PC-9 (cell line): ENCODE measurements around the gene TMOD3. TPM values are rescaled to one million over a fixed set of nuclear protein-coding genes. Genes with fewer than 3 reads are reported as not detected.
"Not testable (repeated sequence)": the region's sequence is repeated elsewhere in the genome, so short reads cannot be mapped to it uniquely, and the experiment has no call there.

ENCODE experiments used
- BruUV-seq: library from RNA; stranded (reverse); fragments of 400-500 nt; replicated peaks from 2 replicates; lab custom pipeline; 2021; lab: Mats Ljungman, UMichigan
- CTCF ChIA-PET: fragments of 300-600 bp; sonication (Branson Sonifier 250); formaldehyde crosslinking; loops from one replicate; lab custom pipeline; 2022; ENCODE audit warnings: antibody characterized with exemption; lab: Charles Lee
- POLR2A ChIA-PET: fragments of 300-600 bp; sonication (Branson Sonifier 250); formaldehyde crosslinking; loops from one replicate; lab custom pipeline; 2022; ENCODE audit warnings: antibody characterized with exemption; ENCODE audit not compliant: unreplicated experiment; lab: Charles Lee
- DNase-seq, 2 experiments: peaks; one replicate each; pipeline versions ENCODE4 v3.0.0 to v3.0.0-alpha.2; 2015 to 2022; ENCODE audit warnings: mixed read lengths in 1 of 2
- H2AFZ ChIP-seq: fragments of 200-600 bp; sonication (generic); 2 replicates; pipeline ENCODE4 v1.8.1; 2017; ENCODE audit warnings: antibody characterized with exemption
- H3F3A ChIP-seq: fragments of 200-600 bp; sonication (generic); 2 replicates; pipeline ENCODE4 v1.8.1; 2017; ENCODE audit warnings: antibody characterized with exemption, mild to moderate bottlenecking, low read depth; ENCODE audit not compliant: insufficient read depth
- H3K27ac ChIP-seq: fragments of 200-600 bp; sonication (generic); 2 replicates; pipeline ENCODE4 v1.6.1; 2016; ENCODE audit warnings: mixed run types
- H3K27me3 ChIP-seq: fragments of 200-600 bp; sonication (generic); 2 replicates; pipeline ENCODE4 v1.6.1; 2016; ENCODE audit warnings: low read depth, mixed run types; ENCODE audit not compliant: insufficient read depth
- H3K36me3 ChIP-seq: fragments of 200-600 bp; sonication (generic); 2 replicates; pipeline ENCODE4 v1.6.1; 2016; ENCODE audit warnings: low read depth, mixed run types
- H3K4me1 ChIP-seq: fragments of 200-600 bp; sonication (generic); replicated peaks from 2 replicates; pipeline ENCODE4 v1.6.1; 2016; ENCODE audit warnings: mixed run types; ENCODE audit not compliant: insufficient read depth
- H3K4me2 ChIP-seq: fragments of 200-600 bp; sonication (generic); 2 replicates; pipeline ENCODE4 v1.6.1; 2017; ENCODE audit warnings: mixed run types
- H3K4me3 ChIP-seq: fragments of 200-600 bp; sonication (generic); 2 replicates; pipeline ENCODE4 v1.6.1; 2016; ENCODE audit warnings: mixed run types
- H3K79me2 ChIP-seq: fragments of 200-600 bp; sonication (generic); 2 replicates; pipeline ENCODE4 v1.6.1; 2017; ENCODE audit warnings: low read depth, mixed run types
- H3K9me2 ChIP-seq: fragments of 200-600 bp; sonication (generic); 2 replicates; pipeline ENCODE4 v1.8.1; 2017; ENCODE audit warnings: mild to moderate bottlenecking; ENCODE audit not compliant: insufficient read depth
- H3K9me3 ChIP-seq: fragments of 200-600 bp; sonication (generic); 2 replicates; pipeline ENCODE4 v1.8.1; 2016; ENCODE audit warnings: low read depth; ENCODE audit not compliant: insufficient read depth
- H4K20me1 ChIP-seq: fragments of 200-600 bp; sonication (generic); 2 replicates; pipeline ENCODE4 v1.8.1; 2017; ENCODE audit not compliant: insufficient read depth
- EZH2 ChIP-seq: fragments of 200-600 bp; sonication (generic); IDR thresholded peaks from 2 replicates; pipeline ENCODE4 v1.8.0; 2017; ENCODE audit warnings: antibody characterized with exemption, low read depth
- intact Hi-C: fragments of 100-400 bp; cut with micrococcal nuclease; formaldehyde crosslinking; loops from one replicate; pipeline ENCODE4 v1.10.0; 2022; ENCODE audit not compliant: unreplicated experiment
- total RNA-seq: library from RNA; stranded (reverse); gene quantifications from 2 replicates; pipeline ENCODE4 v1.2.3, GENCODE V29; 2021
- TF ChIP-seq, protein P1 (sequence below): fragments of 200-600 bp; sonication (generic); conservative IDR thresholded peaks from 2 replicates; pipeline ENCODE4 v1.6.1; 2017; ENCODE audit warnings: mixed run types, antibody characterized with exemption, mild to moderate bottlenecking, moderate library complexity

TMOD3 gene
- total RNA-seq, 1 experiment from 2014 or later = 125 TPM

DNA sequence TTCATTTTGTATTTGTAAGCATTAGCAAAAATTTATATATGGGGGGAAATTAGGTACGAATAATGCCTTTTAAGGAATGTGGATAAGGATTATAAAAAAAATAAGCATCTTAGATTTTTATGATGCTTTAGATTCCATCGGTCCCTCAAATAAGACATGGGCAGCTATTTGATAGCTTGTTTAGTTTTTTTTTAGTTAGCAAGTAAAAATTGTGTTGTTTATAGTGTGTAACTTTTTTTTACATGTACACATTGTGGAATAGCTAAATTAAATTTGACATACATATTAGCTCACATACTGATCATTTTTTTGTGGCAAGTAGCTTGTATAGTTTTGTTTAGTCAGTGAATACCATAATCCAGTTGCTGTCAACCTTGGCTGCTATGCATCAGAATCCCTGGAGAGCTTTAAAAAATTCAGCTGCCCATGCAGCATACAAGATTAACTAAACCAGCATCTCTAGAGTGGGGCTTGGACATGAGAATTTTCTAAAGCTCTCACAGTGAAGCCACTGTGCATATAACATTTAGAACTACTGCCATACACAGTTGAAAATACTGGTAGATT, 53.9 kb downstream of the TMOD3 start:
- H3K9me3 ChIP-seq = no peaks in the 10 kb centered on the region
- intact Hi-C loops = no loop called here
- ChIA-PET POLR2A (interaction anchor here (0.6 to 0.7 kb wide), 2 partner anchors 10 to 53 kb away, joined by 5 to 6 read pairs; no protein-coding TSS in a partner anchor), CTCF (interaction anchor here (0.7 to 0.9 kb wide), 2 partner anchors 105 to 114 kb away, joined by 3 to 6 read pairs; no protein-coding TSS in a partner anchor)
- H2AFZ ChIP-seq = no peak overlapping the region
- DNase-seq = no peak
- H3K79me2 ChIP-seq = peaks cover 51% of the 10 kb centered on the region
- no peak overlapping the region for H3K27ac ChIP-seq
- TF ChIP-seq, protein P1, sequence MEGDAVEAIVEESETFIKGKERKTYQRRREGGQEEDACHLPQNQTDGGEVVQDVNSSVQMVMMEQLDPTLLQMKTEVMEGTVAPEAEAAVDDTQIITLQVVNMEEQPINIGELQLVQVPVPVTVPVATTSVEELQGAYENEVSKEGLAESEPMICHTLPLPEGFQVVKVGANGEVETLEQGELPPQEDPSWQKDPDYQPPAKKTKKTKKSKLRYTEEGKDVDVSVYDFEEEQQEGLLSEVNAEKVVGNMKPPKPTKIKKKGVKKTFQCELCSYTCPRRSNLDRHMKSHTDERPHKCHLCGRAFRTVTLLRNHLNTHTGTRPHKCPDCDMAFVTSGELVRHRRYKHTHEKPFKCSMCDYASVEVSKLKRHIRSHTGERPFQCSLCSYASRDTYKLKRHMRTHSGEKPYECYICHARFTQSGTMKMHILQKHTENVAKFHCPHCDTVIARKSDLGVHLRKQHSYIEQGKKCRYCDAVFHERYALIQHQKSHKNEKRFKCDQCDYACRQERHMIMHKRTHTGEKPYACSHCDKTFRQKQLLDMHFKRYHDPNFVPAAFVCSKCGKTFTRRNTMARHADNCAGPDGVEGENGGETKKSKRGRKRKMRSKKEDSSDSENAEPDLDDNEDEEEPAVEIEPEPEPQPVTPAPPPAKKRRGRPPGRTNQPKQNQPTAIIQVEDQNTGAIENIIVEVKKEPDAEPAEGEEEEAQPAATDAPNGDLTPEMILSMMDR = no peak
- no peak for TF ChIP-seq EZH2
- no peak overlapping the region for H3K4me2 ChIP-seq
- peaks cover 30% of the 10 kb centered on the region for H3F3A ChIP-seq
- peaks cover 22% of the 10 kb centered on the region for H3K4me1 ChIP-seq
- peaks cover 15% of the 10 kb centered on the region for H3K36me3 ChIP-seq
- no peak overlapping the region for H3K4me3 ChIP-seq
- no peaks in the 10 kb centered on the region for H3K9me2 ChIP-seq
- H3K27me3 ChIP-seq = no peaks in the 10 kb centered on the region
- peaks cover 4% of the 10 kb centered on the region; the same call in 1 of the 2 replicates for H4K20me1 ChIP-seq
- no TSS peak for BruUV-seq

DNA sequence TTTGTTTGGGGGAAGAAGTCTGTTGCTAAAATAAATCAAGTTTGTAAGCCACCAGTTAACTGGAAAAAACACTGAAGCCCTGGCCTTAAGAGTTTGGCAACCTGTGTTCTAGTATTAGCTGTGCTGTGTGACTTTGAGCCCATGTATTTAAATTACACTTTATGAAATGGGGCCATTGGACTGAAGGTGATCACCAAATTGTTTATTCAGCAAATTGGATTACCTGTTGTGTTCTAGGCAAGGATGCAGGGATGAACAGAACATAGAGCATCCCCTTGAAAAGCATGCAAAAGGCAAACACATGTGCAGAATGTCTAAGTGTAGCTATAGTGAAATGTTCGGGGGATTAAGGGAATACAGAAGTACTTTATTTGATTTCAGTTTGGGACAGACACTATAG, 54.6 kb downstream of the TMOD3 start:
- Histone ChIP-seq H3K79me2 (peaks cover 44% of the 10 kb centered on the region), H3K9me2 (no peaks in the 10 kb centered on the region), H3K27me3 (no peaks in the 10 kb centered on the region), H3K9me3 (no peaks in the 10 kb centered on the region), H3F3A (peaks cover 26% of the 10 kb centered on the region), H2AFZ (no peak overlapping the region), H3K27ac (no peak overlapping the region), H3K4me2 (no peak overlapping the region), H3K4me1 (peaks cover 18% of the 10 kb centered on the region), H3K36me3 (peaks cover 15% of the 10 kb centered on the region), H4K20me1 (peaks cover 7% of the 10 kb centered on the region; the same call in 1 of the 2 replicates), H3K4me3 (no peak overlapping the region)
- BruUV-seq = no TSS peak
- ChIA-PET CTCF (no interaction called here), POLR2A (interaction anchor here (0.6 to 0.7 kb wide), 3 partner anchors 11 to 54 kb away, joined by 5 to 6 read pairs (median 5); no protein-coding TSS in a partner anchor)
- no peak for TF ChIP-seq EZH2
- TF ChIP-seq, protein P1 = no peak
- no peak for DNase-seq
- intact Hi-C loops = no loop called here

DNA sequence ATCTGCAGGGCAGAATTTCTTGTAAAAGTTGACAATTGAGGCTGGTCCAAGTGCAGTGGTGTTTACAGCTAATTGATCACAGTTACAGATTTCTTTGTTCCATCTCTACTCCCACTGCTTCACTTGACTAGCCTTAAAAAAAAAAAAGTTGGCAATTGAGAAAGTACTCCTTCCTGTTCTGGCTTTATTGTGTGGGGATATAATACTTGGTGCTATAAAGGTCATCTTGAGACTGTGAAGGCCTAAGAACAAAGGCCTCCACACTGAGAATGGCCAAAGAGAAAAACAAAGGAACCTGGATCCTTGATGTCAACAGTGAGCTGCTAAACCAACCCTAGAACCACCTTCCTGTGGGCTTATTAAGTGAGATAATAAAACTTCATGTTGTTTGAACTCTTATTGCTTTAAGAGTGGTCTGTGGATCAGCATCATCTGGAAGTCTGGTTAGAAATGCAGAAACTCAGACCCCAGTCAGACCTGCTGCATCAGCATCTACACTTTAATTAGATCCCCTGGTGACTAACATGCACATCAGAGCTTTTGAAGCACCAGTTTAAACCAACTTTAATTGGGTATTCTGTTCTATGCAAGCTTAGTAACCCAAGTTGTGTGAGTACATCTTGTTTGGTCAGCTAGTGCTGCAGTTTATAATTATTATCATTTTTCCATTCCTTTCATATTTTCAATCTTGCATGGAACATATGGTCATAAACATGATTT, 55.2 kb downstream of the TMOD3 start:
- Histone ChIP-seq H3K4me1 (peaks cover 11% of the 10 kb centered on the region), H3K27me3 (no peaks in the 10 kb centered on the region), H2AFZ (no peak overlapping the region), H3K4me3 (no peak overlapping the region), H3K4me2 (no peak overlapping the region), H3K9me3 (no peaks in the 10 kb centered on the region), H3F3A (peaks cover 21% of the 10 kb centered on the region; the same call in 1 of the 2 replicates), H3K36me3 (peaks cover 15% of the 10 kb centered on the region), H3K27ac (no peak overlapping the region), H3K79me2 (peaks cover 45% of the 10 kb centered on the region), H3K9me2 (no peaks in the 10 kb centered on the region), H4K20me1 (peaks cover 7% of the 10 kb centered on the region; the same call in 1 of the 2 replicates)
- no TSS peak for BruUV-seq
- no peak for DNase-seq
- intact Hi-C loops = no loop called here
- ChIA-PET CTCF (interaction anchor here (0.7 kb wide), 1 partner anchor 745 kb away, joined by 4 read pairs; no protein-coding TSS in a partner anchor), POLR2A (interaction anchor here (0.7 kb wide), 1 partner anchor 39 kb away, joined by 5 read pairs; no protein-coding TSS in a partner anchor)
- no peak for TF ChIP-seq EZH2
- TF ChIP-seq, protein P1 = no peak

DNA sequence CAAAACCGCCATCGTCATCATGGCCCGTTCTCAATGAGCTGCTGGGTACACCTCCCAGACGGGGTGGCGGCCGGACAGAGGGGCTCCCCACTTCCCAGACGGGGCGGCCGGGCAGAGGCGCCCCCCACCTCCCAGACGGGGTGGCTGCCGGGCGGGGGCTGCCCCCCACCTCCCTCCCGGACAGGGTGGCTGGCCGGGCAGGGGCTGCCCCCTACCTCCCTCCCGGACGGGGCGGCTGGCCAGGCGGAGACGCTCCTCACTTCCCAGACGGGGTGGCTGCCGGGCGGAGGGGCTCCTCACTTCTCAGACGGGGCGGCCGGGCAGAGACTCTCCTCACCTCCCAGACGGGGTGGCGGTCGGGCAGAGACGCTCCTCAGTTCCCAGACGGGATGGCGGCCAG, 56.3 kb downstream of the TMOD3 start:
- H3K4me2 ChIP-seq, H3K36me3 ChIP-seq, POLR2A ChIA-PET, BruUV-seq, DNase-seq, intact Hi-C loops, CTCF ChIA-PET, H3K27me3 ChIP-seq, H3K27ac ChIP-seq, H4K20me1 ChIP-seq, H3K4me3 ChIP-seq, H2AFZ ChIP-seq, H3K4me1 ChIP-seq, H3K9me2 ChIP-seq, H3K9me3 ChIP-seq: not testable (repeated sequence)
- Histone ChIP-seq H3F3A (peaks cover 21% of the 10 kb centered on the region; the same call in 1 of the 2 replicates), H3K79me2 (peaks cover 35% of the 10 kb centered on the region)
